Liver (tissue), 9 donors: Measurements from ENCODE around the gene NEK2. TPM values are rescaled to one million over a fixed set of nuclear protein-coding genes. Genes with fewer than 3 reads are reported as not detected.

Experiments
- DNase-seq: peaks from one replicate; pipeline ENCODE4 v3.0.0-alpha.2; 2017; ENCODE audit warnings: low spot score
- H3K27ac ChIP-seq, 2 donors: one replicate each; pipeline ENCODE4 v1.7.0; 2013; ENCODE audit warnings: inconsistent platforms in 2 of 2, low read length in 2 of 2, control low read depth in 1 of 2, low read depth in 1 of 2, mild to moderate bottlenecking in 1 of 2
- H3K27me3 ChIP-seq, 4 donors: one replicate each; pipeline versions ENCODE4 v1.6.1 to v1.7.0; 2013; ENCODE audit warnings: low read length in 3 of 4, inconsistent platforms in 1 of 4, mild to moderate bottlenecking in 1 of 4, moderate library complexity in 1 of 4; ENCODE audit not compliant: control insufficient read depth in 4 of 4, insufficient read depth in 4 of 4
- H3K36me3 ChIP-seq, 4 donors: one replicate each; pipeline versions ENCODE4 v1.6.1 to v1.7.0; 2013; ENCODE audit warnings: low read length in 3 of 4, mild to moderate bottlenecking in 3 of 4, low read depth in 1 of 4, moderate library complexity in 1 of 4; ENCODE audit not compliant: control insufficient read depth in 4 of 4, insufficient read depth in 3 of 4
- H3K4me1 ChIP-seq, 4 donors: one replicate each; pipeline versions ENCODE4 v1.6.1 to v1.7.0; 2013; ENCODE audit warnings: low read length in 3 of 4, mild to moderate bottlenecking in 3 of 4, moderate library complexity in 1 of 4; ENCODE audit not compliant: control insufficient read depth in 4 of 4, insufficient read depth in 4 of 4
- H3K4me3 ChIP-seq, 3 donors: one replicate each; pipeline versions ENCODE4 v1.6.1 to v1.7.0; 2013; ENCODE audit warnings: low read length in 3 of 3, control low read depth in 1 of 3, low read depth in 1 of 3, mild to moderate bottlenecking in 1 of 3
- H3K9ac ChIP-seq, 2 donors: one replicate each; pipeline ENCODE4 v1.7.0; 2013; ENCODE audit warnings: low read length in 2 of 2, mild to moderate bottlenecking in 2 of 2, moderate library complexity in 2 of 2, control low read depth in 1 of 2, low read depth in 1 of 2
- H3K9me3 ChIP-seq, 4 donors: one replicate each; pipeline versions ENCODE4 v1.6.1 to v1.7.0; 2013; ENCODE audit warnings: low read length in 3 of 4; ENCODE audit not compliant: control insufficient read depth in 4 of 4
- EGR1 ChIP-seq, 2 donors: IDR thresholded peaks; 2 replicates each; pipeline ENCODE4 v1.6.1; 2016 to 2018; ENCODE audit warnings: antibody characterized with exemption in 2 of 2, low read depth in 2 of 2
- FOXA1 ChIP-seq: IDR thresholded peaks from 2 replicates; pipeline ENCODE4 v1.6.1; 2016; ENCODE audit warnings: antibody characterized with exemption
- FOXA2 ChIP-seq: IDR thresholded peaks from 2 replicates; pipeline ENCODE4 v1.6.1; 2016; ENCODE audit warnings: antibody characterized with exemption
- GABPA ChIP-seq, 2 donors: IDR thresholded peaks in 1 of 2; conservative IDR thresholded peaks in 1 of 2; 2 replicates each; pipeline ENCODE4 v1.6.1; 2016; ENCODE audit warnings: antibody characterized with exemption in 2 of 2, mild to moderate bottlenecking in 1 of 2, moderate library complexity in 1 of 2
- HNF4A ChIP-seq, 2 donors: conservative IDR thresholded peaks; 2 replicates each; pipeline ENCODE4 v1.6.1; 2016; ENCODE audit warnings: antibody characterized with exemption in 2 of 2, mild to moderate bottlenecking in 2 of 2
- HNF4G ChIP-seq: IDR thresholded peaks from 2 replicates; pipeline ENCODE4 v1.6.1; 2016; ENCODE audit warnings: antibody characterized with exemption
- JUND ChIP-seq, 2 donors: IDR thresholded peaks; 2 replicates each; pipeline ENCODE4 v1.6.1; 2016; ENCODE audit warnings: antibody characterized with exemption in 2 of 2
- NR2F2 ChIP-seq: IDR thresholded peaks from 2 replicates; pipeline ENCODE4 v1.6.1; 2016; ENCODE audit warnings: antibody characterized with exemption
- RAD21 ChIP-seq, 2 donors: IDR thresholded peaks; 2 replicates each; pipeline ENCODE4 v1.6.1; 2016; ENCODE audit warnings: antibody characterized with exemption in 2 of 2, mild to moderate bottlenecking in 2 of 2
- RXRA ChIP-seq, 2 donors: IDR thresholded peaks; 2 replicates each; pipeline ENCODE4 v1.6.1; 2017 to 2018; ENCODE audit warnings: antibody characterized with exemption in 2 of 2, mild to moderate bottlenecking in 1 of 2
- TAF1 ChIP-seq: conservative IDR thresholded peaks from 2 replicates; pipeline ENCODE4 v1.6.1; 2016; ENCODE audit warnings: antibody characterized with exemption, mild to moderate bottlenecking
- WGBS: extraction: QIAGEN DNeasy Blood & Tissue Kit; methylation state at CpG from one replicate; pipeline ENCODE4 v1.1.7; 2013; 5-methylcytosine and 5-hydroxymethylcytosine counted together
- polyA plus RNA-seq, 2 donors: library from polyadenylated mRNA; stranded (reverse) in 1 of 2; unstranded in 1 of 2; fragments of 200-250 nt in 1 of 2; fragments of >200 nt in 1 of 2; fragmentation: Nextera tagmentation in 1 of 2; extraction: Ambion mirVana in 1 of 2; gene quantifications; one replicate each; pipeline versions ENCODE4 v1.2.1 to v1.2.3, GENCODE V29; 2013 to 2015
- total RNA-seq, 2 donors: library from RNA; depleted of rRNA; stranded (reverse); fragments of >200 nt; gene quantifications; one replicate each; pipeline ENCODE4 v1.2.3, GENCODE V29; 2014
- TF ChIP-seq, protein P1 (sequence below): IDR thresholded peaks from 2 replicates; pipeline ENCODE4 v1.6.1; 2016; ENCODE audit warnings: antibody characterized with exemption, mild to moderate bottlenecking
- TF ChIP-seq, protein P2 (sequence below): IDR thresholded peaks from 2 replicates; pipeline ENCODE4 v1.6.1; 2016; ENCODE audit warnings: antibody characterized with exemption
- TF ChIP-seq, protein P3 (sequence below): fragments of 150-350 bp; IDR thresholded peaks from 2 replicates; pipeline ENCODE4 v1.5.1; 2017; ENCODE audit warnings: improper control_type of control experiment, low read depth, low read length; ENCODE audit not compliant: missing input control
- TF ChIP-seq, protein P4 (sequence below): IDR thresholded peaks from 2 replicates; pipeline ENCODE4 v1.6.1; 2016; ENCODE audit warnings: antibody characterized with exemption
- TF ChIP-seq, protein P5 (sequence below): IDR thresholded peaks from 2 replicates; pipeline ENCODE4 v1.6.1; 2016; ENCODE audit warnings: antibody characterized with exemption
- donor health status: healthy.
- donor health status: healthy.
- donor health status: healthy.
- donor health status: healthy.
- donor health status: healthy.

NEK2 gene
- total and polyA plus RNA-seq, 4 donors, result 0.29 to 25.7 (median 1.3) TPM; not detected in 1

DNA sequence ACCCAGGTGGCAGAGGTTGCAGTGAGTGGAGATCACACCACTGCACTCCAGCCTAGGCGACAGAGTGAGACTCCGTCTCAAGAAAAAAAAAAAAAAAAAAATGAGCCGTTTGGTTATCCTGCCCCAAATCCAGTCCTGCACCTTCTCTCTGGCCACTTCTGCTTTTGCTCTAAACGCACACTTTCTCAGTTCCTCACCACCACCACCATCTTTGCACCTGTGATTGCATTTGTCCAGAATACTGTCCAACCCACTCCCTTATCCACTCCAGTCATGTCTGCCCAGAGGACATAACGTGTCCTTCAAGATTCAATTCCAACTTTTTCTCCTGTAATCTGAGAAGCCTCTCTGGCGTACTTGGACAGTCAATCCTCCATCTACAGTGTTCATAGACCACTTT is 2.2 kb upstream of the NEK2 start:
- Histone ChIP-seq H3K4me3 (no peak overlapping the region), H3K4me1 (peaks cover 3 to 21% (median 8%) of the 10 kb centered on the region in 4 donors), H3K9ac (no peak overlapping the region), H3K9me3 (no peaks in the 10 kb centered on the region), H3K36me3 (no peaks in the 10 kb centered on the region), H3K27me3 (no peaks in the 10 kb centered on the region), H3K27ac (no peak overlapping the region)
- WGBS, result 70% methylated on average over 6 of the region's 6 CpGs
- DNase-seq, result no peak
- no peak for TF ChIP-seq NR2F2
- no peak for TF ChIP-seq GABPA (IDR thresholded peaks at IDR 0.05 in 1 of 2, conservative IDR thresholded peaks at IDR 0.05 in 1 of 2)
- TF ChIP-seq, protein P1, sequence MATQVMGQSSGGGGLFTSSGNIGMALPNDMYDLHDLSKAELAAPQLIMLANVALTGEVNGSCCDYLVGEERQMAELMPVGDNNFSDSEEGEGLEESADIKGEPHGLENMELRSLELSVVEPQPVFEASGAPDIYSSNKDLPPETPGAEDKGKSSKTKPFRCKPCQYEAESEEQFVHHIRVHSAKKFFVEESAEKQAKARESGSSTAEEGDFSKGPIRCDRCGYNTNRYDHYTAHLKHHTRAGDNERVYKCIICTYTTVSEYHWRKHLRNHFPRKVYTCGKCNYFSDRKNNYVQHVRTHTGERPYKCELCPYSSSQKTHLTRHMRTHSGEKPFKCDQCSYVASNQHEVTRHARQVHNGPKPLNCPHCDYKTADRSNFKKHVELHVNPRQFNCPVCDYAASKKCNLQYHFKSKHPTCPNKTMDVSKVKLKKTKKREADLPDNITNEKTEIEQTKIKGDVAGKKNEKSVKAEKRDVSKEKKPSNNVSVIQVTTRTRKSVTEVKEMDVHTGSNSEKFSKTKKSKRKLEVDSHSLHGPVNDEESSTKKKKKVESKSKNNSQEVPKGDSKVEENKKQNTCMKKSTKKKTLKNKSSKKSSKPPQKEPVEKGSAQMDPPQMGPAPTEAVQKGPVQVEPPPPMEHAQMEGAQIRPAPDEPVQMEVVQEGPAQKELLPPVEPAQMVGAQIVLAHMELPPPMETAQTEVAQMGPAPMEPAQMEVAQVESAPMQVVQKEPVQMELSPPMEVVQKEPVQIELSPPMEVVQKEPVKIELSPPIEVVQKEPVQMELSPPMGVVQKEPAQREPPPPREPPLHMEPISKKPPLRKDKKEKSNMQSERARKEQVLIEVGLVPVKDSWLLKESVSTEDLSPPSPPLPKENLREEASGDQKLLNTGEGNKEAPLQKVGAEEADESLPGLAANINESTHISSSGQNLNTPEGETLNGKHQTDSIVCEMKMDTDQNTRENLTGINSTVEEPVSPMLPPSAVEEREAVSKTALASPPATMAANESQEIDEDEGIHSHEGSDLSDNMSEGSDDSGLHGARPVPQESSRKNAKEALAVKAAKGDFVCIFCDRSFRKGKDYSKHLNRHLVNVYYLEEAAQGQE, result no peak
- TF ChIP-seq, protein P2, sequence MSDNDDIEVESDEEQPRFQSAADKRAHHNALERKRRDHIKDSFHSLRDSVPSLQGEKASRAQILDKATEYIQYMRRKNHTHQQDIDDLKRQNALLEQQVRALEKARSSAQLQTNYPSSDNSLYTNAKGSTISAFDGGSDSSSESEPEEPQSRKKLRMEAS, result no peak
- TF ChIP-seq FOXA2, result no peak
- no peak for TF ChIP-seq TAF1
- no peak for TF ChIP-seq JUND (IDR thresholded peaks at IDR 0.05)
- TF ChIP-seq HNF4G, result no peak
- TF ChIP-seq RXRA (IDR thresholded peaks at IDR 0.05), result no peak
- no peak for TF ChIP-seq FOXA1
- no peak for TF ChIP-seq EGR1 (IDR thresholded peaks at IDR 0.05; ENCODE audit: low read depth in 2 of 2)
- TF ChIP-seq HNF4A (conservative IDR thresholded peaks at IDR 0.05), result no peak
- TF ChIP-seq RAD21 (IDR thresholded peaks at IDR 0.05), result no peak
- TF ChIP-seq, protein P3, sequence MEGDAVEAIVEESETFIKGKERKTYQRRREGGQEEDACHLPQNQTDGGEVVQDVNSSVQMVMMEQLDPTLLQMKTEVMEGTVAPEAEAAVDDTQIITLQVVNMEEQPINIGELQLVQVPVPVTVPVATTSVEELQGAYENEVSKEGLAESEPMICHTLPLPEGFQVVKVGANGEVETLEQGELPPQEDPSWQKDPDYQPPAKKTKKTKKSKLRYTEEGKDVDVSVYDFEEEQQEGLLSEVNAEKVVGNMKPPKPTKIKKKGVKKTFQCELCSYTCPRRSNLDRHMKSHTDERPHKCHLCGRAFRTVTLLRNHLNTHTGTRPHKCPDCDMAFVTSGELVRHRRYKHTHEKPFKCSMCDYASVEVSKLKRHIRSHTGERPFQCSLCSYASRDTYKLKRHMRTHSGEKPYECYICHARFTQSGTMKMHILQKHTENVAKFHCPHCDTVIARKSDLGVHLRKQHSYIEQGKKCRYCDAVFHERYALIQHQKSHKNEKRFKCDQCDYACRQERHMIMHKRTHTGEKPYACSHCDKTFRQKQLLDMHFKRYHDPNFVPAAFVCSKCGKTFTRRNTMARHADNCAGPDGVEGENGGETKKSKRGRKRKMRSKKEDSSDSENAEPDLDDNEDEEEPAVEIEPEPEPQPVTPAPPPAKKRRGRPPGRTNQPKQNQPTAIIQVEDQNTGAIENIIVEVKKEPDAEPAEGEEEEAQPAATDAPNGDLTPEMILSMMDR, result no peak

DNA sequence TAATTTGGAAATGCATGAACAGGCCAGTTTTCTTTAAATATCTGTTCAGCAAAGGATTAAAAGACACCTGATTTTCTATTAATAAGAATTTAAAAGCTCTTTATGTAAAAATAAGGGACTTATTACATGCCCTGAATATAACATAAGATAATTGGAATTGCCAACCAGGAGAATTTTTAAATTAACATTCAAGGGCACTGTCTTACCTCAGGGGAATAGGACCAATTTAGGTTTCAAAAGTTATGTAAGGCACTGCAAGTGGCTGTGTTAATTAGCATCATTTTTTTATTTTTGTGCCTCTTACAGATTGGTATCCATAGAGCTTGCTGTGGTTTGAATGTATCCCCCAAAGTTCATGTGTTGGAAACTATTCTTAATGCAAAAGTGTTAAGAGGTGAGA is 1.3 kb upstream of the NEK2 start:
- no peak overlapping the region for H3K4me3 ChIP-seq
- H3K4me1 ChIP-seq, result peaks cover 3 to 21% (median 8%) of the 10 kb centered on the region in 4 donors
- no peak overlapping the region for H3K9ac ChIP-seq
- DNase-seq, result no peak
- H3K36me3 ChIP-seq, result no peaks in the 10 kb centered on the region
- TF ChIP-seq, protein P1, result no peak
- TF ChIP-seq, protein P4, sequence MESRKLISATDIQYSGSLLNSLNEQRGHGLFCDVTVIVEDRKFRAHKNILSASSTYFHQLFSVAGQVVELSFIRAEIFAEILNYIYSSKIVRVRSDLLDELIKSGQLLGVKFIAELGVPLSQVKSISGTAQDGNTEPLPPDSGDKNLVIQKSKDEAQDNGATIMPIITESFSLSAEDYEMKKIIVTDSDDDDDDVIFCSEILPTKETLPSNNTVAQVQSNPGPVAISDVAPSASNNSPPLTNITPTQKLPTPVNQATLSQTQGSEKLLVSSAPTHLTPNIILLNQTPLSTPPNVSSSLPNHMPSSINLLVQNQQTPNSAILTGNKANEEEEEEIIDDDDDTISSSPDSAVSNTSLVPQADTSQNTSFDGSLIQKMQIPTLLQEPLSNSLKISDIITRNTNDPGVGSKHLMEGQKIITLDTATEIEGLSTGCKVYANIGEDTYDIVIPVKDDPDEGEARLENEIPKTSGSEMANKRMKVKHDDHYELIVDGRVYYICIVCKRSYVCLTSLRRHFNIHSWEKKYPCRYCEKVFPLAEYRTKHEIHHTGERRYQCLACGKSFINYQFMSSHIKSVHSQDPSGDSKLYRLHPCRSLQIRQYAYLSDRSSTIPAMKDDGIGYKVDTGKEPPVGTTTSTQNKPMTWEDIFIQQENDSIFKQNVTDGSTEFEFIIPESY, result no peak
- TF ChIP-seq FOXA1 (no peak), NR2F2 (no peak), TAF1 (no peak), EGR1 (IDR thresholded peaks at IDR 0.05; ENCODE audit: low read depth in 2 of 2) (no peak), HNF4A (conservative IDR thresholded peaks at IDR 0.05) (no peak), HNF4G (no peak)
- TF ChIP-seq, protein P3, result no peak
- TF ChIP-seq, protein P5, sequence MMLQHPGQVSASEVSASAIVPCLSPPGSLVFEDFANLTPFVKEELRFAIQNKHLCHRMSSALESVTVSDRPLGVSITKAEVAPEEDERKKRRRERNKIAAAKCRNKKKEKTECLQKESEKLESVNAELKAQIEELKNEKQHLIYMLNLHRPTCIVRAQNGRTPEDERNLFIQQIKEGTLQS, result no peak
- no peaks in the 10 kb centered on the region for H3K27me3 ChIP-seq
- H3K27ac ChIP-seq, result no peak overlapping the region
- no peaks in the 10 kb centered on the region for H3K9me3 ChIP-seq
